B cell (primary cell): ENCODE results near the gene FRZB. TPM values are rescaled to one million over a fixed set of nuclear protein-coding genes. Genes with fewer than 3 reads are reported as not detected.

Experiments
- ATAC-seq: fragments of 200-7000 bp; cut with Tn5 transposase; one replicate; pipeline ENCODE4 v1.10.0; 2021; ENCODE audit warnings: low read depth, mild to moderate bottlenecking, moderate number of reproducible peaks, moderate library complexity
- CTCF ChIA-PET: fragments of 350-600 bp; sonication (Branson Sonifier 250); formaldehyde crosslinking; loops from one replicate; lab custom pipeline; 2021; ENCODE audit warnings: antibody characterized with exemption, inconsistent platforms; lab: Charles Lee
- POLR2A ChIA-PET: fragments of 350-600 bp; sonication (Branson Sonifier 250); formaldehyde crosslinking; loops from one replicate; lab custom pipeline; 2021; ENCODE audit warnings: antibody characterized with exemption; lab: Charles Lee
- DNase-seq: peaks from one replicate; pipeline ENCODE4 v3.0.0; 2013
- H2AFZ ChIP-seq: 2 replicates; pipeline ENCODE4 v1.6.1; 2012; ENCODE audit warnings: mild to moderate bottlenecking, low read depth, low read length; ENCODE audit not compliant: insufficient read depth, poor library complexity, severe bottlenecking
- H3K27ac ChIP-seq, 2 donors: 1 replicate in 1 of 2; 2 replicates in 1 of 2; pipeline ENCODE4 v1.5.1; 2012 to 2013; ENCODE audit warnings: low read length in 2 of 2, mild to moderate bottlenecking in 2 of 2, moderate library complexity in 1 of 2
- H3K27me3 ChIP-seq, 4 experiments: fragments of 200-600 bp in 1 of 4; sonication (generic) in 1 of 4; replicated peaks in 1 of 4; 1 replicate in 2 of 4; 2 replicates in 2 of 4; pipeline versions ENCODE4 v1.6.1 to v1.7.0; 2013 to 2016; ENCODE audit warnings: low read length in 3 of 4, mild to moderate bottlenecking in 2 of 4, mixed read lengths in 1 of 4, moderate library complexity in 1 of 4; ENCODE audit not compliant: insufficient read depth in 4 of 4, control insufficient read depth in 3 of 4; ENCODE audit errors: control extremely low read depth in 1 of 4
- H3K36me3 ChIP-seq, 2 experiments: replicated peaks in 1 of 2; 1 replicate in 1 of 2; 2 replicates in 1 of 2; pipeline versions ENCODE4 v1.6.1 to v1.7.1; 2013; ENCODE audit warnings: low read length in 1 of 2; ENCODE audit not compliant: insufficient read depth in 2 of 2, control insufficient read depth in 1 of 2; ENCODE audit errors: control extremely low read depth in 1 of 2, extremely low read depth in 1 of 2
- H3K4me1 ChIP-seq, 2 donors: fragments of 200-600 bp in 1 of 2; sonication (generic) in 1 of 2; 1 replicate in 1 of 2; 2 replicates in 1 of 2; pipeline versions ENCODE4 v1.5.1 to v1.6.1; 2013 to 2017; ENCODE audit warnings: low read length in 2 of 2; ENCODE audit not compliant: control insufficient read depth in 2 of 2, insufficient read depth in 2 of 2
- H3K4me2 ChIP-seq: replicated peaks from 2 replicates; pipeline ENCODE3; 2012; ENCODE audit warnings: mild to moderate bottlenecking, low read depth, low read length; ENCODE audit not compliant: poor library complexity, severe bottlenecking
- H3K4me3 ChIP-seq, 5 experiments: fragments of 200-600 bp in 1 of 5; sonication (generic) in 1 of 5; 1 replicate in 3 of 5; 2 replicates in 2 of 5; pipeline versions ENCODE4 v1.5.1 to v1.7.0; 2011 to 2016; ENCODE audit warnings: low read length in 4 of 5, mild to moderate bottlenecking in 4 of 5, low read depth in 2 of 5, control low read depth in 1 of 5, moderate library complexity in 1 of 5; ENCODE audit not compliant: insufficient read depth in 1 of 5; ENCODE audit errors: control extremely low read depth in 1 of 5, extremely low read depth in 1 of 5
- H3K79me2 ChIP-seq: fragments of 200-600 bp; sonication (generic); one replicate; pipeline ENCODE4 v1.6.0; 2016; ENCODE audit warnings: low read length; ENCODE audit not compliant: control insufficient read depth, insufficient read depth
- H3K9ac ChIP-seq: fragments of 200-600 bp; sonication (generic); 2 replicates; pipeline ENCODE4 v1.6.1; 2017; ENCODE audit warnings: mild to moderate bottlenecking, low read length, moderate library complexity
- H3K9me3 ChIP-seq, 3 donors: one replicate each; pipeline versions ENCODE4 v1.6.1 to v1.7.1; 2013; ENCODE audit warnings: low read length in 2 of 3; ENCODE audit not compliant: control insufficient read depth in 2 of 3, insufficient read depth in 1 of 3; ENCODE audit errors: control extremely low read depth in 1 of 3
- H4K20me1 ChIP-seq: 2 replicates; pipeline ENCODE4 v1.6.0; 2012; ENCODE audit warnings: mild to moderate bottlenecking, low read length; ENCODE audit not compliant: insufficient read depth, control insufficient read depth, poor library complexity, severe bottlenecking
- H3K27ac Mint-ChIP-seq: one replicate; pipeline ENCODE4 v1.8.0; 2021; ENCODE audit warnings: mixed read lengths
- H3K27me3 Mint-ChIP-seq: one replicate; pipeline ENCODE4 v1.8.0; 2021; ENCODE audit warnings: mixed read lengths
- H3K4me1 Mint-ChIP-seq: one replicate; pipeline ENCODE4 v1.8.0; 2021; ENCODE audit warnings: mixed read lengths
- H3K4me3 Mint-ChIP-seq: one replicate; pipeline ENCODE4 v1.8.0; 2021; ENCODE audit warnings: mixed read lengths
- H3K9me3 Mint-ChIP-seq: one replicate; pipeline ENCODE4 v1.8.0; 2022; ENCODE audit warnings: mixed read lengths; ENCODE audit not compliant: insufficient read depth
- EZH2 ChIP-seq: IDR thresholded peaks from 2 replicates; pipeline ENCODE4 v1.6.1; 2012; ENCODE audit warnings: borderline replicate concordance, low read depth, mild to moderate bottlenecking, moderate library complexity, low read length; ENCODE audit not compliant: insufficient read depth, poor library complexity, severe bottlenecking
- WGBS: methylation state at CpG from one replicate; pipeline ENCODE4 v1.1.5; 2013; ENCODE audit warnings: missing lambda C conversion rate; ENCODE audit not compliant: insufficient coverage; 5-methylcytosine and 5-hydroxymethylcytosine counted together
- intact Hi-C: fragments of 100-400 bp; cut with micrococcal nuclease; formaldehyde crosslinking; loops from one replicate; pipeline ENCODE4 v1.10.0; 2022
- polyA plus RNA-seq: library from polyadenylated mRNA; depleted of rRNA; stranded (reverse); fragments of >200 nt; gene quantifications from 2 replicates; pipeline ENCODE4 v1.2.3, GENCODE V29; 2012
- total RNA-seq, 2 donors: library from RNA; stranded (reverse); fragments of 120-200 nt in 1 of 2; gene quantifications; 1 replicate in 1 of 2; 2 replicates in 1 of 2; pipeline versions ENCODE4 v1.2.3 to v1.2.4, GENCODE V29; 2013 to 2022
- TF ChIP-seq, protein P1 (sequence below): fragments of 200-600 bp; IDR thresholded peaks from one replicate; pipeline ENCODE4 v1.8.0; 2022; ENCODE audit warnings: antibody characterized with exemption, mild to moderate bottlenecking

The FRZB gene
- total and polyA plus RNA-seq, 2 donors (not counting 1 experiment from before 2014, with no cell fraction given), result 0.27 TPM; not detected in 1

- no peaks in the 10 kb centered on the region for H3K4me1 Mint-ChIP-seq
- Histone ChIP-seq H3K9ac (no peak overlapping the region), H3K27ac (no peak overlapping the region), H2AFZ (no peak overlapping the region), H3K27me3 (no peaks in the 10 kb centered on the region), H4K20me1 (no peaks in the 10 kb centered on the region), H3K4me2 (no peak overlapping the region), H3K4me3 (no peak overlapping the region), H3K36me3 (no peaks in the 10 kb centered on the region), H3K79me2 (no peaks in the 10 kb centered on the region), H3K9me3 (no peaks in the 10 kb centered on the region), H3K4me1 (no peaks in the 10 kb centered on the region)
- ChIA-PET CTCF (no interaction called here), POLR2A (no interaction called here)
- peaks cover 15% of the 10 kb centered on the region for H3K27me3 Mint-ChIP-seq
- H3K27ac Mint-ChIP-seq, result no peak overlapping the region
- intact Hi-C loops, result no loop called here
- DNase-seq, result no peak
- WGBS, result no CpG with 5 or more reads among the region's 1 CpG
- TF ChIP-seq EZH2, result no peak
- TF ChIP-seq, protein P1, sequence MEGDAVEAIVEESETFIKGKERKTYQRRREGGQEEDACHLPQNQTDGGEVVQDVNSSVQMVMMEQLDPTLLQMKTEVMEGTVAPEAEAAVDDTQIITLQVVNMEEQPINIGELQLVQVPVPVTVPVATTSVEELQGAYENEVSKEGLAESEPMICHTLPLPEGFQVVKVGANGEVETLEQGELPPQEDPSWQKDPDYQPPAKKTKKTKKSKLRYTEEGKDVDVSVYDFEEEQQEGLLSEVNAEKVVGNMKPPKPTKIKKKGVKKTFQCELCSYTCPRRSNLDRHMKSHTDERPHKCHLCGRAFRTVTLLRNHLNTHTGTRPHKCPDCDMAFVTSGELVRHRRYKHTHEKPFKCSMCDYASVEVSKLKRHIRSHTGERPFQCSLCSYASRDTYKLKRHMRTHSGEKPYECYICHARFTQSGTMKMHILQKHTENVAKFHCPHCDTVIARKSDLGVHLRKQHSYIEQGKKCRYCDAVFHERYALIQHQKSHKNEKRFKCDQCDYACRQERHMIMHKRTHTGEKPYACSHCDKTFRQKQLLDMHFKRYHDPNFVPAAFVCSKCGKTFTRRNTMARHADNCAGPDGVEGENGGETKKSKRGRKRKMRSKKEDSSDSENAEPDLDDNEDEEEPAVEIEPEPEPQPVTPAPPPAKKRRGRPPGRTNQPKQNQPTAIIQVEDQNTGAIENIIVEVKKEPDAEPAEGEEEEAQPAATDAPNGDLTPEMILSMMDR, result no peak
- H3K9me3 Mint-ChIP-seq, result no peaks in the 10 kb centered on the region
- ATAC-seq, result no peak
- no peak overlapping the region for H3K4me3 Mint-ChIP-seq
These were observed 46.6 kb upstream of the FRZB start for GRCh38 chr2:182913064-182913463.

DNA sequence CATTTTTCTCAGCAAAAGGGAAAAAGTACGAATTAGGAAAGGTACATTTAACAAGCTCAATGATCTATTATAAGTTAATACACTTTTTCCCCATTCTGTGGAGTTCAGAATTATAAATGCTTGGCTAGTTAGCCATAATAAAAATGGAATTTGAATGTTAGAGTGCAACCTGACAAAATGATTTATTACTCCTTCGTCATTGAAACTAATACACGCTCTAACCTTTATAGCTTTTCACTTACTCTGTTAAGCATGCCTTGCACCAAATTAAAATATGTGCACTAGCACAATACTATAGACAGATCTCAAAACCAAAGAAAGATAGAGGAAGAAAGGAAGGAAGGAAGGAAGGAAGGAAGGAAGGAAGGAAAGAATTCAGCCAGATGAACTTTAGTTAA lies 46.1 kb upstream of the FRZB start:
- DNase-seq (no peak), ATAC-seq (no peak)
- Histone ChIP-seq H3K4me2 (no peak overlapping the region), H3K27ac (no peak overlapping the region), H3K4me3 (no peak overlapping the region), H3K9me3 (no peaks in the 10 kb centered on the region), H3K27me3 (no peaks in the 10 kb centered on the region), H4K20me1 (no peaks in the 10 kb centered on the region), H3K36me3 (no peaks in the 10 kb centered on the region), H2AFZ (no peak overlapping the region), H3K4me1 (no peaks in the 10 kb centered on the region), H3K9ac (no peak overlapping the region), H3K79me2 (no peaks in the 10 kb centered on the region)
- Mint-ChIP-seq H3K4me1 (no peaks in the 10 kb centered on the region), H3K9me3 (no peaks in the 10 kb centered on the region), H3K27me3 (peaks cover 15% of the 10 kb centered on the region), H3K4me3 (no peak overlapping the region), H3K27ac (no peak overlapping the region)
- CTCF ChIA-PET, result no interaction called here
- POLR2A ChIA-PET, result no interaction called here
- intact Hi-C loops, result no loop called here
- WGBS, result no CpG with 5 or more reads among the region's 3 CpGs
- TF ChIP-seq EZH2, result no peak
